ENCODE data around the gene KRTAP10-2.

KRTAP10-2 gene

GRCh38 chr21:44516342-44516741, 35.0 kb downstream of the KRTAP10-2 start:
- no peak for DNase-seq (ENCODE audit: insufficient read length, low spot score)
- no peak for FAIRE-seq

GRCh38 chr21:44515359-44516165, 35.7 kb downstream of the KRTAP10-2 start:
- DNase-seq (ENCODE audit: insufficient read length, low spot score): no peak
- FAIRE-seq: no peak

- DNase-seq (ENCODE audit: insufficient read length, low spot score): no peak
- FAIRE-seq: no peak
These were observed 36.5 kb downstream of the KRTAP10-2 start for GRCh38 chr21:44514746-44515358.

GRCh38 chr21:44514218-44514520, 37.1 kb downstream of the KRTAP10-2 start:
- no peak for FAIRE-seq
- DNase-seq (ENCODE audit: insufficient read length, low spot score): no peak

- no peak for FAIRE-seq
- no peak for DNase-seq (ENCODE audit: insufficient read length, low spot score)
These were observed 37.7 kb downstream of the KRTAP10-2 start for GRCh38 chr21:44513389-44514217.

GRCh38 chr21:44512496-44513388, 38.6 kb downstream of the KRTAP10-2 start:
- no peak for DNase-seq (ENCODE audit: insufficient read length, low spot score)
- FAIRE-seq: no peak

GRCh38 chr21:44511938-44512275, 39.4 kb downstream of the KRTAP10-2 start:
- no peak for DNase-seq (ENCODE audit: insufficient read length, low spot score)
- FAIRE-seq: no peak

- FAIRE-seq: peak; percentile 93
- DNase-seq (ENCODE audit: insufficient read length, low spot score): no peak
These were observed 39.9 kb downstream of the KRTAP10-2 start for GRCh38 chr21:44511219-44511937.

- FAIRE-seq (peak; percentile 81), DNase-seq (ENCODE audit: insufficient read length, low spot score) (peak; percentile 74)
These were observed 40.6 kb downstream of the KRTAP10-2 start for GRCh38 chr21:44510508-44511218.

GRCh38 chr21:44510109-44510507, 41.2 kb downstream of the KRTAP10-2 start:
- DNase-seq (ENCODE audit: insufficient read length, low spot score): no peak
- FAIRE-seq: no peak

- DNase-seq (ENCODE audit: insufficient read length, low spot score) (no peak), FAIRE-seq (no peak)
These were observed 41.8 kb downstream of the KRTAP10-2 start for GRCh38 chr21:44509539-44509938.

GRCh38 chr21:44508711-44509445, 42.4 kb downstream of the KRTAP10-2 start:
- DNase-seq (ENCODE audit: insufficient read length, low spot score) (no peak), FAIRE-seq (no peak)

- no peak for FAIRE-seq
These were observed 42.9 kb downstream of the KRTAP10-2 start for GRCh38 chr21:44508426-44508710.

GRCh38 chr21:44507673-44508425, 43.5 kb downstream of the KRTAP10-2 start:
- no peak for FAIRE-seq

More at GRCh38 chr21:44508426-44508710, 42.9 kb downstream of the KRTAP10-2 start:
- no peak for DNase-seq (ENCODE audit: insufficient read length, low spot score)

GRCh38 chr21:44506279-44507255, 44.7 kb downstream of the KRTAP10-2 start:
- DNase-seq (ENCODE audit: insufficient read length, low spot score) (no peak), FAIRE-seq (no peak)

More at GRCh38 chr21:44507673-44508425, 43.5 kb downstream of the KRTAP10-2 start:
- no peak for DNase-seq (ENCODE audit: insufficient read length, low spot score)

GRCh38 chr21:44505673-44506278, 45.5 kb downstream of the KRTAP10-2 start:
- FAIRE-seq (no peak), DNase-seq (ENCODE audit: insufficient read length, low spot score) (no peak)
